Measurements from ENCODE around the gene MCF2L.
A peak's percentile ranks its signal among the peaks of the same experiment; 100 is the strongest.
"Not testable (repeated sequence)": the region's sequence is repeated elsewhere in the genome, so short reads cannot be mapped to it uniquely, and the experiment has no call there.

Gene MCF2L

DNA sequence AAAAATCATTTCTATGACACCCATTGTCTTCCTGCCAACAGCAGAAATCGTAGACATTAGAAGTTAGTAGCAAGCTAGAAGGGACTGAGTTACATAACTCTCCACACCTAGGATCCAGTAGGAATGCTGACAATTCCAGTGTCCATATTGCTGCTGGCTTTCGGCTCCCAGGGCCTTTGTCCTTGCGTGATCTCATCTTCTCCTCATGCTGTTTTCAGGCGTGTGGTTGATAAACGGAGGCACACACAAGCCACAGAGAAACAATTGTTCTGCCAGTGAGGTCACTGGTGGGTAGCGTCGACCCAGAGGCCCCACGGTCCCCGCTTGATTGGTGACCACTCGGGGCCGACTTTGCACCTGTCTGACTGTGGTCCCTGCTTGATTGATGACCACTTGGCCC is 104.9 kb downstream of the MCF2L start:
- no peak for DNase-seq

DNA sequence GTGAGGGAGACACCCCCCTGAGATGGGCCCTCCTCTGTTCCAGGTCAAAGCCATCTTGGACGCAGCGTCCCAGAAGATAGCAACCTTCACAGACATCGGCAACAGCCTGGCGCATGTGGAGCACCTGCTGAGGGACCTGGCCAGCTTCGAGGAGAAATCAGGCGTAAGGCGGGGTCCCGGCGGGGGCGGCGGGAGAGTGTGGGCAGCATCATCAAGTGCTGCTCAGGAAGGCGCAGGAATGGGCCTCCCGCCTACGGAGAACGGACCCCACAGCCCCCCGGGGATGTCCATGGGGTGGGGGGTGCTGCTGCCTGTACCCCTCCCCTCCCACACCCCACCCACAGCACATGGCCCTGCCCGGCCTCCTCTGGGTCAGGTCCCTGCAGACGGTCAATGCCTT is 105.4 kb downstream of the MCF2L start:
- no peak for DNase-seq

DNA sequence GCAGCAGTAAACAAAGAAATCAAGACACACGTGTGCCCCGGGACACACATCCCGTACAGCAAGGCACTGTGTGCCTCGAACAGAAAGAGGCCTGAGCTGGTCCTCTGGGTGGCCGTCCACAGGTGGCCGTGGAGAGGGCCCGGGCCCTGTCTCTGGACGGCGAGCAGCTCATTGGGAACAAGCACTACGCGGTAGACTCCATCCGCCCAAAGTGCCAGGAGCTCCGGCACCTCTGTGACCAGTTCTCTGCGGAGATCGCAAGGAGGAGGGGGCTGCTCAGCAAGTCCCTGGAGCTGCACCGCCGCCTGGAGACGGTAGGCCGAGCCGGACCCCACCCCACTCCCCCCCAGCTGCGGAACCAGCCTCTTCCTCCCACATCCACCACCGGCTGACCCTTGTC is 105.9 kb downstream of the MCF2L start:
- no peak for DNase-seq

DNA sequence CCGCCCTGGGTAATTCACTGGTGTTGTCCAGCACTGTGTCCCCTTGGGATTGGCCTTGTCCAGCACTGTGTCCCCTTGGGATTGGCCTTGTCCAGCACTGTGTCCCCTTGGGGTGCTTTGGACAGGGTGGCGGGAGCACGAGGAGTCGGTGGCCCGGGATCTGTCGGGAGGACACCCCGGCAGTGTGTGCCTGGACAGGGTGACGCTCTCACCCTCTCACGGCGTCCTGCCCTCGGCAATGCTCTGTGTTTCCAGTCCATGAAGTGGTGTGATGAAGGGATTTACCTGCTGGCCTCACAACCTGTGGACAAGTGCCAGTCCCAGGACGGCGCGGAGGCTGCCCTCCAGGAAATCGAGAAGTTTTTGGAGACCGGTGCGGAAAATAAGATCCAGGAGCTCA is 106.7 kb downstream of the MCF2L start:
- DNase-seq, result no peak

DNA sequence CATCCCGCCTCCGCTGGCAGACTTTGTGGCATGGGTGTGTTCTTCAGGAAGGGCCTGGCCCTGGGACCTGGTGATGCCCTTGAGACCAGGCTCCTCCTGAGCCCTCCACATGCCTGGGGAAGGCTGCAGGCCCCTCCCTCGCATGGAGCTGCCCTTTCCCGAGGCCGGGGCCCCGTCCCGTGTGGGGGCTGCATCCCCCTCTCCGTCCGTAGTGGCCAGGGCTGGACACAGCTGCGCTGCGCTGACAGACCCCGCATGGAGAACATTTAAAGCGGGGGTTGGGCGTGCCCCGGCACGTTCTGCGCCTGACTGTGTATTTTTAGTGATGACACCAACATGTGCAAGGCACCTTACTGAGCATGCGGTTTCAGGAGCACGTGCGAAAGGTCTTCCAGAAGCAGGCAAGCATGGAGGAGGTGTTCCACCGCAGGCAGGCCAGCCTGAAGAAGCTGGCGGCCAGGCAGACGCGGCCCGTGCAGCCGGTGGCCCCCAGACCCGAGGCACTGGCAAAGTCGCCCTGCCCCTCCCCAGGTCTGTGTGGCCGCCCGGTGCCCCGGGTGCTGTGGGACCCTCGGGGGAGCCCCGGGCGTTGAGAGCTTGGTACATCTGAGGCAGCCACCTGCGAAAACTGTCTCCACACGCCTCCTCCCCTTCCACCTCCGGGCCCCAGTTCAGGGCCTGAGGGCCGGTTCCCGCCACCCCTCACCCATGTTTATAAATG is 107.8 kb downstream of the MCF2L start:
- DNase-seq, result no peak

DNA sequence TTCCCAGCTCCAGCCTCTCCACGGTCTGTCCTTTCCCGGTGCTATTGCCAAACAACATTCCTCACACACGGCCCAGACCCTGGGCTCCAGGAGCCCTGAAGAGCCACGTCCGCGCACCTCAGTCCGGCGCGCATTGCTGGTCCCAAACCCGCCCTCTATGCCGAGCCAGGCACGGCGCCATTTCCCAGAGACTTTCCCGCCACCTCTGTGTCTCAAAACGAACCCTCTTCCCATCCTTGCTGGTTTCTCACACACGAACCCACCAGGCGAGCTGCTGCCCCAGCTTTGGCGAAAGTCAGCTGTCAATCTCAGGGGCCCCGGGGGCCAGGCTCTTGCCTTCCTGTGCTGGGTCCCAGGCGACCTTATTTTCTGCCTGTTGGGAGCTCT is 108.5 kb downstream of the MCF2L start:
- no peak for DNase-seq

DNA sequence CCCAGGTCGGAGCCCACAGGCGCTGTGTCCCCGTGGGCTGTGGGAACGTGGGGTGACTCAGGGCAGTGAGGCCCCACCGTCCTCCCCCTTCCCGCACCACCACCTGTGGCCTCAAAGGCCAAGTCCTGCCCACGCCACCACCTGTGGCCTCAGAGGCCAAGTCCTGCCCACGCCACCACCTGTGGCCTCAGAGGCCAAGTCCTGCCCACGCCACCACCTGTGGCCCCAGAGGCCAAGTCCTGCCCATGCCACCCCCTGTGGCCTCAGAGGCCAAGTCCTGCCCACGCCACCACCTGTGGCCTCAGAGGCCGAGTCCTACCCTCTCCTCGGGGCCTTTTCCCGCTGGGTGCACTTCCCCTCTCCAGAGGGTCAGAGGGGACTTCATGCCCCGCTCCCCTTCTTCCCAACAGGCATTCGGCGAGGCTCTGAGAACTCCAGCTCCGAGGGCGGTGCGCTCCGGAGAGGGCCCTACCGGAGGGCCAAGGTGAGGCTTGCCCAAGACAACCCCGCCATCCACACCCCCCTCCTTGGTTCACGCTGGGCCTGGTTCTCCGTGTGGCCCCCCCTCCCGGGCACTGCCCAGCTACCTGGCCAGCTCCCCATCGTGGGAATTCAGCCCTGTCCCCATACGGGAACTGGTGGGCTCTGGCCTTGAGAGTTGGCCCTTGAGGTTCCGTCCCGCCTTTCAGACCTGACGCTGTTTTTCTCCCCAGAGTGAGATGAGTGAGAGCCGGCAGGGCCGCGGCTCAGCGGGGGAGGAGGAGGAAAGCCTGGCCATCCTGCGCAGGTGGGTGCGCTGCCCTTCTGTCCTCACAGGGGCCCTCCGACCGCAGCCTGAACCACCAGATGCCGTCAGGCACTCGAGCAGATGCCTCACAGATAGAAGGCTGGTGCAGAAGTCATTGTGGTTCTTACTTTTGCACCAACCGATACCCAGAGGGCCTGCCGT is 109.2 kb downstream of the MCF2L start:
- no peak for DNase-seq

DNA sequence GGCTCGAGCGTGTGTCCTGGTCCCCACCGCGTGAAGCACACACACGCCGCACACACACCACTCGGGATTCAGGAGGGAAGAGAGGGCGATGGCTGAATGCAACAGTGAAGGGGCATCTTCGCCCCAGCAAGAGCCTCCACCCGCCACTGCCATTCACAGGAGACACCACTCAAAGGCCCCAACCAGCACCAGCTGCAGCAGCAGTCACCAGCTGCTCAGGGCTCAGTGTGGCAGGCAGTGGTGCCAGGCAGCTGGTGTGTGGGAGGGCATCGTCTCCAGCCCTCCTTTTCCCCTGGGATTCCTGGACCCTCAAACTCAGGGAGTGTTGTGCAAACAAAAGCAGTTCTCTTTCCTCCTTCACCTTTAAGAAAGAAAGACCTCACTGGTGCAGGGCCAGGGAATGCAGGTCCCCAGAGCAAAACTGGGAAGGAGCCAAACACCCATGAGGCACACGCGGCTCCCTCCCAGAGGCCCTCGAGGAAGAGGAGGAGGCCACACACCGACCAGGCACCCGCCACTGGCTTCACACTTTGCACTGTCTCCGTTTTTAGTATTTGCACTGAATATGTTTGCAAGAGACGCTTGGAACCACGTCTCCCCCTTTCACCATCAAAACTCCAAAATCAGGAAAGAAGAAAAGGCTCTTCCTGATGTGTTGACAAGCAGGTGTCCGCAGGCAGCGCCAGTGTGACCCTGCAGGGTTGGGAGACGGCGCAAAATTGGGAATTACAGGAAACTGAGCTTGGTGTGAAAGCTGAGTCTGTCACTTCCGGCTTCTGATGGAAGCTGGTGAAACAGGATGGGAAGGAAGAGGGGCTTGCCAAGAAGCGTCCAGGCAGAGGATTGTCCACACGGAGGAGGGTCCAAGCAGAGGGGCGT is 110.1 kb downstream of the MCF2L start:
- no peak for DNase-seq

DNA sequence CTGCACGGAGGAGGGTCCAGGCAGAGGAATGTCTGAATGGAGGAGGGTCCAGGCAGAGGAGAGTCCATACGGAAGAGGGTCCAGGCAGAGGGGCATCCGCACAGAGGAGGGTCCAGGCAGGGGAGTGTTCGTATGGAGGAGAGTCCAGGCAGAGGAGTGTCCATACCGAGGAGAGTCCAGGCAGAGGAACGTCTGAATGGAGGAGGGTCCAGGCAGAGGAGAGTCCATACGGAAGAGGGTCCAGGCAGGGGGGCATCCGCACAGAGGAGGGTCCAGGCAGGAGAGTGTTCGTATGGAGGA is 110.7 kb downstream of the MCF2L start:
- not testable (repeated sequence) for DNase-seq

DNA sequence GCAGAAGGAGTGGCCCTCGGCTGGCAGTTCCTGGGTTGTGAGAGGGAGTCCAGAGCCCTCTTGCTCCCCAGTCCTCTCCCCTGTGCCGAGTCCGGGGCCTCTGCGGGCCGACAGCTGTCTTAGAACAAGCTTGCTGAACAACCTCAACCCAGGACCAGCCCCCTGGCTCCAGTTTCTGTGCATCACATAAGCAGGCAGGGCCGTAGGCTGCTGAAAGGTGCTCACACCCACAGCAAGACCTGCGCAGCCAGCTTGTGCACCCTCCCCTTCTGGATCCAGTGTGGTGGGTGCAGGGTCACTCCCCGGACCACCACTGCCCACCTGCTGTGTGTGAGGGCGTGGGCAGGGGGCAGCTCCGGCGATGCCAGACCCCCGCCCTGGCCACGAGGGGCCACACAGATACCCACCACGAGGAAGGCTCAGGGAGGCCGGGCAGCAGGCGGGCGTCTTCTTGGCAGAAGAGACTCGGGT is 111.4 kb downstream of the MCF2L start:
- DNase-seq, result no peak

DNA sequence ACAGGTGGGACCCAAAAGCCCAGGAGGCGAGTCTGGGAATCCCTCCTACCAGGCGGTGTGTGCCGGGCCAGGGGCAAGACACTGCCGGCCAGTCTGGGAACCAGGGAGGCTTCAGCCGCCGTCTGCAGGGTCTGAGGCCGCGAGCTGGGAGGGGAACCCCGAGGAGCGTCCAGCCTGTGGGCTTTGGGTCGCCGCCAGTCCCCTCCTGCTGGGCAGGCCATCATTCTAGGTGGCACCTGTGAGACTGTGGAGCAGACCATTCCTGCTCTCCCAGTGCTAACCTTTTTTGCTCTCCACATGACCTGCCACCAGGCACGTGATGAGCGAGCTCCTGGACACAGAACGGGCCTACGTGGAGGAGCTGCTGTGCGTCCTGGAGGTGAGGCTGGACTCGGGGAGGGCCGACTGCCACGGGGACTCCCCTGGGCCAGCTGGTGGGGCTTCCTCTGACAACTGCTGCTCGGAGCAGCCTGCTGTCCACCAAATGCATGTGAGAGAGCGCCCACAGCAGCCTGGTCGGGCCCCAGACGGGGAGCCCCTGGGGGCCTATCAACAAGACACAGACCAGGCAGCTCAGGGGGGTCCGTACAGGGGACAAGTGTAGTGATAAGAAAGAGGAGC is 112.0 kb downstream of the MCF2L start:
- no peak for DNase-seq

DNA sequence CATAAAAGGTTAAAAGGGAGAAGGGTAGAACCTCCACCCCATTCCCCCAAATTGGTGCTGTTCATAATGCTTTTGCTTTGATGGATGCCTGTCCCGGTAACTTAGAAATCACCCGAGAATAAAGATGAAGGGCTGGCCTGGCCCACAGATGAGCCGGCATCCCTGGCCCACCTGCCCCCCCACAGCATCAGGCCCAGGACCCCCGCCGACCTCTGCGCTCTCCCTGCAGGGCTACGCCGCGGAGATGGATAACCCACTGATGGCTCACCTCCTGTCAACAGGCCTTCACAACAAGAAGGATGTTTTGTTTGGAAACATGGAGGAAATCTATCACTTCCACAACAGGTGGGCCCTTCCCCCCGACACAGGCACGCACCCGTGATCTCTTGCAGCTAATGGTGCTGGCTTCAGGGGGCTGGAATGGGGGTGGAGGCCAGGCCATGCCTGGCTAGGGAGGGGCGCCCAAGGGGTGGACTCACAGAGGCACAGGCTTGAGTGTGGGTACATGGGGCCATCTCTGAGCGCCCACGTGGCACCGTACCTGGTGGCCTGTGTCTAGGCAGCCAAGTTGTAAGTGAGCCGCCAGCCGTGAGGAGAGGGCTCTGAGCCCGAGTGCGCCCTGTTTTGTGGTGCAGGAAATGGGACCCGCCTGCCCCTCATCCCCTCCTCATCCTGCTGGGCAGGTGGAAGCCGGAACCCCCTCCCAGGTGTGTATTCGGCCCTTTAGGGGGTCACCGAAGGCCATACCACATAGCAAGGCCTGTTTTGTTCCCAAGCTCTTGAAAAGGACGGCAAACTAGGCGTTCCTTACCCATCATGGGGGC is 113.4 kb downstream of the MCF2L start:
- no peak for DNase-seq

DNA sequence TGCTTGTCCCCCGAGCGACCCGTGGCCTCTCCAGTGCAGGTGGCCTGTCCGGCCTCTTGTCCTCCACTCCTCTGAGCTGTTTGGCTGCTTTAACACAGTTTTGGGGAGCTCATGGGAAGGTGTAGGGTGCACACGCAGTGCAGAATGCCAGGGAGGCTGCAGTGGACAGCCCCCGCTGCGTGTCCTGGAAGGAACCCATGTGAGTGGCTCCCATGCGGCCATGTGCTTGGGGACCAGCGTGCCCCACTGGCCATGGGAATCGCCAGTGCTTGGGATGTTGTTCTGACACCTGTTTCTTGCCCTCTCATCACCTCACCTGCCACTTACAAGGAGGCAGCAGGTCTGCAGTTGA is 114.0 kb downstream of the MCF2L start:
- DNase-seq, result no peak

DNA sequence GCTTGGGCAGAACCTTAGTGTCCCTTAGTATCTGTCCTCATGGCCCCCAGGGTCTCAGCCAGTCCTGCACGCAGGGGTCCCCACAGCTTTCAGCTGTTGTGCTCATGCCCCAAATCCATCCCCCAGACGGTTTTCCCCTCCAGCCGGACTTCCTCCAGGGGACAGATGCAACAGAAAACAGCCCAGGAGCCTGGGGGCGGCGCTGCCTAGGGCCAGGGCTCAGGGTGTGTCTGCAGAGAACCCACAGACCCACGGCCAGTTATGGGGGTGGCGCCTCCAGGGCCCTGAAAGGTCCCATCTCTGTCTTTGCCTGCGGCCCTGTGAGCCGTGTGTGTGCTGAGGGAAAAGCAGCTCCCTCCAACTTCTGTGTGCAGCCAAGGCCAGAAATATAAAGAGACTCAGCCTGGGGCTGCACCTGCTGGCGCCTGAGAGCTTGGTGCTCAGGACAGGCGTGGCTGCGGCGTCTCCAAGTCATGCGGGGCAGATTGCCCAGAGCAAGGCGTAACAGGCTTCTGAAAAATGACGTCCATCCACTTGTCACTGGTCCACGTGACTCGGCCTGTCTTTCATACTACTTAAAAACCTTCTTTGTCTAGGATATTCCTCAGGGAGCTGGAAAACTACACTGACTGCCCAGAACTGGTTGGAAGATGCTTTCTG is 114.5 kb downstream of the MCF2L start:
- no peak for DNase-seq

DNA sequence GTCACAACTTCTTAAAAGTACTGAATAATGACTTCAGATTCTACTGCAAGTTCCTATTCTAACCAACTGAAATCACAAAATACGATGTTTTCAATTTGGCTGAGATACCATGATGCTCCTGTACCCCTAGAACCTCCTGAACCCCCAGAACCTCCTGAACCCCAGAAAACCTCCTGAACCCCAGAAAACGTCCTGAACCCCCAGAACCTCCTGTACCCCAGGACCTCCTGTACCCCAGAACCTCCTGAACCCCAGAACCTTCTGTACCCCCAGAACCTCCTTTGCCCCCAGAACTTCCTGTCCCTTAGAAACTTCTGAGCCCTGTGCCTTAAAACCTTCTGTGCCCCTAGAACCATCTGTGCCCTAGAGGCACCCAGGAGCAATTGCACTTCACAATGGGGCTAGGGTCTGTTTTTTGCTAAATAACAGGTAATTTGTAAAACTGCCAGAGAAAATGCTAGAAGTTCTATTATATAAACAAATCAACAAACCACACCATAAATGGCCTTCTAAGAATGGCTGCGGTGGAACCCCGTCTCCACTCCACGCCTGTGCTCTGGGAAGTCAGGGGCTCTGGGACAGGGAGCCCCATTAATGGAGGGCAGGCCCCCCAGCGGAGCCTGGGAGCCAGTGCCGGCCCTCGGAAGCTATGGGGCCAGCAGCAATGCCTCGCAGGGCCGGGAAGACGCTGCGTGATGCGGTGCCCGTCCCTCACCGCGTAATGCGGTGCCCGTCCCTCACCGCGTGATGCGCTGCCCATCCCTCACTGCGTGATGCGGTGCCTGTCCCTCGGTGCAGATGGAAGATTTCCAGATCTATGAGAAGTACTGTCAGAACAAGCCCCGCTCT is 115.3 kb downstream of the MCF2L start:
- no peak for DNase-seq

DNA sequence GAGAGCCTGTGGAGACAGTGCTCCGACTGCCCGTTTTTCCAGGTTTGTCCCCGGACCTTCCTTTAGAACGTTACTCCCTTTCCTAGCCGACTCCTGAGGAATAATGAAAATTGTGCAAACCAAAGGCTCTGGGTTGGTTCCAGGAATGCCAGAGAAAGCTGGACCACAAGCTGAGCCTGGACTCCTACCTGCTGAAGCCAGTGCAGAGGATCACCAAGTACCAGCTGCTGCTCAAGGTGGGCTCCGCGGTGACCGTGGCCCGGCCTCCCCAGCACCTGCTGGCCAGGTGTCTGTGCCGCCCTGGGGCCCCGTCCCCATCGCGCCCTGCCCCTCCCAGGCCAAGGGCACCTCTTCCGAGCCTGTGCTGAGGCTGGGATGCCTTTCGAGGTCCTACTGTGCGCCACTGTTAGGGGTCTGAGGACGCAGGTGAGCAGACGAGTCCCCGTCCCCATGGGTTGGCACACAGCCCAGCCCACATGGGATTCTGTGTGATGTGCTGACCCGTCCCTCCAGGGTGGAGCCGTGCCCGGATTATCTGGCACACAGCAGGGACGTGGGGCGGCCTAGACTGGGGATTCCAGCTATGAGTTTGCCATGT is 116.0 kb downstream of the MCF2L start:
- DNase-seq, result peak in 1 of 5 donors; percentile 1

DNA sequence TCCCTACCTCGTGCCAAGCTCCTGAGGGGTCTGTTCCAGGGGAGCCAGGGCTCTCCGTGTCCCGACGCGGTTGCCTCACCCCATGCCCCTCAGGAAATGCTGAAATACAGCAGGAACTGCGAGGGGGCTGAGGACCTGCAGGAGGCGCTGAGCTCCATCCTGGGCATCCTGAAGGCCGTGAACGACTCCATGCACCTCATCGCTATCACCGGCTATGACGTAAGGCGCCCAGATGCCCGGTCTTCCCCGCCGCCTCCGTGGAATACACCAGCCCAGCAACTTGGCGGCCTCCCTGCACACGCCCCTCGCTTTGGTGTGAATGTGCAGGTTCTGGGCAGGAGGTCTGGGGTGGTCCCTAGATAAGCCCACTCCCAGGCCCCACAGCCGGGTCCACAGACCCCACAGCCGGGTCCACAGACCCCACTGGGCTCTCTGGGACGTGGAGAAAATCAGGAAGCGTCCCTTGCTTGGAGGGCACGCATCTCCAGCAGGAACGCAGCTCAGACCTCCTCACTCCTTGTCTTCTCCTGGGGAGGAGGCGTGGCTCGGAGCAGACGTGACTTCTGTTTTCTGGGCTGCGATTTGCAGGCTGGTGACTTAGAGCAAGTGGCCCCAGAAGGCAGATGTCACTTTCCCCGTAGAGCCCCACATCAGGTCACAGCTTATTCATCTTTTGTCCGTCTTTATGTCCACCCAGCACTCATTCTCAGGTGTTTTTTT is 117.2 kb downstream of the MCF2L start:
- no peak for DNase-seq

DNA sequence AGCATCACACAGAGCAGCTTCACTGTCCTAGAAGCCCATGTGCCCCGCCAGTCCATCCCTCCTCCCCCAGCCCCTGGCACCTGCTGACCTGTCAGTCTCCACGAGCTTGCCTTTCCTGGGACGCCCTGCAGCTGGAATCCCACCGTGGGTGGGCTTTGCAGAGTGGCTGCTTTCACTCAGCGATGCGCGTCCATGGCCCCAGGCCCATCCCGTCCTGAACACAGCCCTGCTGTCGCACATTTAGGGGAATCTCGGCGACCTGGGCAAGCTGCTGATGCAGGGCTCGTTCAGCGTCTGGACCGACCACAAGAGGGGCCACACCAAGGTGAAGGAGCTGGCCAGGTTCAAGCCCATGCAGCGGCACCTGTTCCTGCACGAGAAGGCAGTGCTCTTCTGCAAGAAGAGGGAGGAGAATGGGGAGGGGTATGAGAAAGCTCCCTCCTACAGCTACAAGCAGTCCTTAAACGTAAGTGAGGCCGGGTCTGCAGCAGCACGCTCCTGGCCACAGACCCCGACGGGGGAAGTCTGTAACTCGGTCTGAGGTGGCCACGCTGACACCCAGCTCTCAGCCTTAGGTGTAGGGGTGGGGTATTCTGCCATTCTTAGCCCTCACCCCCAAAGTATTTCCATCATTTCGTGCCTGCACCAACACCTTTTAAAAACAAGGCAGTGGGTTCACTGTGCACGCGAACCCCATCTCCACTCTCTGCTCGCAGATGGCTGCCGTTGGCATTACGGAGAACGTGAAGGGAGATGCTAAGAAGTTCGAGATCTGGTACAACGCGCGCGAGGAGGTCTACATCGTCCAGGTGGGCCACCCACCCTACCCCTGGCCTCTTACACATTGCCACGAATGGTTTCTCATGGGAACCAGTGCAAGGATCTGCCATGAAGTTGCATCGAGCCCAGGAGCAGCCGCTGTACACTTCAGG is 118.2 kb downstream of the MCF2L start:
- DNase-seq, result no peak
